ENCODE results near the gene TCTN1.

TCTN1 gene

DNA sequence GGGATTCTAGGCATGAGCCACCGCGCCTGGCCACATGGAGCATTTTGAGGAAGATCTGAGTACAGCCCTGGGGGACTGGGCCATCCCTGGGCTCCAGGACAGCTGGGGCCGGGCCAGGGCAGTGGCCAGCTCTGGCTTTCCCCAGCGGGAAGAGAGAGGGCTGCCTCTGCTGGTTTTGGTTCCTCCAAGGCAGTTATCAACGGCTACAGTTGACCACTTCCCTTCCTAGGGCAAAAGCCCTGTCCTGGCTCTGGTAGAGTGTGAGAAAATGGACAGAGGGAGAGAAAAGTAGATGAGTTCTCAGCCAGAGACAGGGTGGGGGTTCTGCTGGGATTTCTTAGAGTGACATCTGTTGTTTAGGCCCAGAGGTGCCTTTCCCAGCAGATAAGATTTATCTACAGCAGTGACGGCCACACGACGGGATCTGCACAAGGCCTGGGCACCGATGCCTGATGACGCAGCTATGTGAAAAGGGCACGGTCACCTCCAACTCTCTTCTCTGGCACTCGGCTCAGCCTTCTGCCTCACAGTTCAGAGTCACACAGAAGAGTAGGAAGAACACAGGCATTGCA, 80.5 kb downstream of the TCTN1 start:
- TF ChIP-seq, protein P1, sequence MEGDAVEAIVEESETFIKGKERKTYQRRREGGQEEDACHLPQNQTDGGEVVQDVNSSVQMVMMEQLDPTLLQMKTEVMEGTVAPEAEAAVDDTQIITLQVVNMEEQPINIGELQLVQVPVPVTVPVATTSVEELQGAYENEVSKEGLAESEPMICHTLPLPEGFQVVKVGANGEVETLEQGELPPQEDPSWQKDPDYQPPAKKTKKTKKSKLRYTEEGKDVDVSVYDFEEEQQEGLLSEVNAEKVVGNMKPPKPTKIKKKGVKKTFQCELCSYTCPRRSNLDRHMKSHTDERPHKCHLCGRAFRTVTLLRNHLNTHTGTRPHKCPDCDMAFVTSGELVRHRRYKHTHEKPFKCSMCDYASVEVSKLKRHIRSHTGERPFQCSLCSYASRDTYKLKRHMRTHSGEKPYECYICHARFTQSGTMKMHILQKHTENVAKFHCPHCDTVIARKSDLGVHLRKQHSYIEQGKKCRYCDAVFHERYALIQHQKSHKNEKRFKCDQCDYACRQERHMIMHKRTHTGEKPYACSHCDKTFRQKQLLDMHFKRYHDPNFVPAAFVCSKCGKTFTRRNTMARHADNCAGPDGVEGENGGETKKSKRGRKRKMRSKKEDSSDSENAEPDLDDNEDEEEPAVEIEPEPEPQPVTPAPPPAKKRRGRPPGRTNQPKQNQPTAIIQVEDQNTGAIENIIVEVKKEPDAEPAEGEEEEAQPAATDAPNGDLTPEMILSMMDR (IDR thresholded peaks at IDR 0.05): no peak

DNA sequence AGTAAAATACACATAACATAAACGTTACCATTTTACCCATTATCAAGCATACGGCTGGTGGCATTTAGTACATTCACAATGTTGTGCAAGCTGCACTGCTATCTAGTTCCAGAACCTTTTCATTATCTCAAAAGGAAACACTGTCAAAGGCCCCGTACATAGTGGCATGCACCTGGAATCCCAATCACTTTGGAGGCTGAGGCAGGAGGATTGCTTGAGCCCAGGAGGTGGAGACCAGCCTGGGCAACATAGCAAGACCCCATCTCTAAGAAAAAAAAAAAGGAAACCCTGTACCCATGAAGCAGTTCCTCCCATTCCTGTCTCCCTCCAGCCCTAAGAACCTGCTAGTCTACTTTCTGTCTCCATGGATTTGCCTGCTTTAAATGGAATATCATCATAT, 82.4 kb downstream of the TCTN1 start:
- TF ChIP-seq, protein P1 (IDR thresholded peaks at IDR 0.05): no peak

DNA sequence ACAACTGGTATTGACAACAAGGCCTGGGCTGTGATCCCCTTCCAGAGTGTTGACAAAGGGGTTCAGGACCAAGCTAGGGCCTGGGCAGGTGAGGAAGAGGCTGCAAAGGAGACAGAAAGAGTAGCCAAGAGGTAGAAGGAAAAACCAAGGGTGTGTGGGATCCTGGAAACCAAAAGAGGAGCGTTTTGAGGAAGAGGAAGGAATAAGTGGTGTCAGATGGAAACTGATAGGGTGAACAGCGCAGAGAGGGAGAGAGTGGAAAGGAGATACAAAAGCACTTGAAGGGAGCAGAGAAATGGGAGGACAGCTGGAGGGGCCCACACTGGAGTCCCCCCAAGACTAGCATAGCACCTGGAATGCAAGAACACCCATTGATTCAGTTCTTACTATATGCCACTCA, 83.3 kb downstream of the TCTN1 start:
- TF ChIP-seq, protein P1 (IDR thresholded peaks at IDR 0.05): no peak

DNA sequence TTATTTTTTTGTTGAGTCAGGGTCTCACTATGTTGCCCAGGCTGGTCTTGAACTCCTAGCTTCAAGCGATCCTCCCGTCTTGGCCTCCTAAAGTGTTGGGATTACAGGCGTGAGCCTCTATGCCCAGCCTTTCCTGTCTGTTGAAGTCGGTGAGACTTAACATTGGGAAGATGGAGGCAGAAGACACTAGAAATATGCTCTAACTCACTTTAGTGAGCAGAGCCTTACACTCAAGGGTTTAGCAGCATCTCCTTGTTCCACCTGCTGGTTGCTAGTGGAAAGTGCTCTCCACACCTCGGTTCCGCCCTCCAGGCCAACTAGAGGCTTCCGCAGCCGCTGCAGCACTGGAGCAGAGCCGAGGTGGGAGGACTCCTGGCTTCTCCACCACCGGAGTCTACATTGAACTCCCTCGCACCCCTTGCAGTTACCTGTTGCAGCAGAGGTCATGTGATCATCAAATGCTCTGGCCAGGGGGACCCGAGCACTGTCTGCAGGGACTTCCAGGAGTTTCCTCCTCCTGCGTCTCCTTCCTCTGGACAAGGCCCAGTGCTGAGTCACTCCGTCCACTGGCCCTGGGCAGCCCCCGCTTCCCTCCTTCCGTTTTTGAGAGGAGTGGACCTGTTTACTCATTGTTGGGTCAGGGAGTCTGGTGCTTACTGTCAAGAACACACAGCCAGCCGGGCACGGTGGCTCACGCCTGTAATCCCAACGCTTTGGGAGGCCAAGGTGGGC, 84.4 kb downstream of the TCTN1 start:
- TF ChIP-seq, protein P1 (IDR thresholded peaks at IDR 0.05): peak; percentile 66

All from LNCAP (cell line).